Measurements from ENCODE around the gene ZFY.

The ZFY gene

DNA sequence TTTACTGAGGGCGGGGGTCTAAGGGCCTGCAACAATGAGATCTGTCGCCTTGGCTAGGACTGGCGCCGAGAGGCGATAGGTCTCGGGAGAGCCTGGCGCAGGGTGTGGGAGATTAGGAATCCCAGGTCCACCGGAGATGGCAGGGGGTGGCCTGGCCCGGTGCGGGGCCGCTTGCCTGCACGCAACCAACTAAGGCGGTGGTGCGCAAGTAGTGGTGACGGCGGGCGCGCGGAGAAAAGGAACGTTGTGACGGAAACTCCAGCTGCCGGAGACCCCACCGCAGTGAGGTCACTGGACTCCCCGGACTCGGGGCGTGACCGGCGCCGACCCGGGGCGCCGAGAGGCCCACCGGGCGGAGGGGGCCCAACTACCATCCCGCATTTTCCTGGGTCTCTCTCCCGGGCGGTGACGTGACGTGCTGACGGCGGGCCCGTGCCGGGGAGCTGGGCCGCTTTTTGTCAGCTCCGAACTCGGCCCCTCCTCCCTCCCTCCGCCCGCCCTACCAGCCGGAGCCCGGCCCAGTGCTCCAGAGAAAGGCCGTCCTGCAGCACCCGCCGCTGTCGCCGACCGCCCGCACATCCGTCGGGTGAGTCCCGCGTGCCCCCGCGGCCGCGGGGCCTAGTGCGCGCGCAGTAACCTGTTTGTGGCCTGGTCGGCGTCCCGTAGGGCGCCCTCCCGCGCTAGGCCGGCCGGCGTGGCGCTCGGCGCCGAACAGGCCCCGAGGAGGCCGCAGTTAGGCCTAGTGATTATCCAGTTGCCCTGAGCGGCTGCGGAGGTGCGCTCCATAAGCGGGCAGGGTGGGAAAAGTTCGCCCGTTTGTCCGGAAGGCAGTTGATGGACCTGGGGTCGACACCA lies at the start of gene ZFY:
TSS of gene ZFY (plus strand) at position 521 of the 855 bp plus-strand sequence. CDS start 18,556 bp downstream, outside the sequence.
- DNase-seq (ENCODE audit: low spot score): no peak

DNA sequence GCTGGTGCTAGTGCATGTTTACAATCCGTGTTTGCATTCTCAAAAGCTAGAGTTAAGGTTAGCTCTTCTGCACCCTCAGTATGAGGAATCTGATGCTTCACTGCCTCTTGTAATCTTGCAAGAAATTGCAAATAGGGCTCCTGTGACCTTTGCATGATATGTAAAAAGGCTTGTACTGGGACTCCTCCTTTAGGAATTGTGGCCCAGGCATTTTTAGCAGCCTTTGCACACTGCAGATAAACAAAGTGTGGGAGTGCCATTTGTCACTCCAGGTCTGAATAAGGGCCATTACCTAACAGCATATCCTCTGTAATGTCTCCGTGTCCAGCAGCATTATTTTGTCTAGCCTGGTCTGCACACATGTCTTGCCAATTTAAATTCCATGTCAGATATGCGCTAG lies 49.3 kb upstream of the ZFY start:
- DNase-seq (ENCODE audit: low spot score): no peak

DNA sequence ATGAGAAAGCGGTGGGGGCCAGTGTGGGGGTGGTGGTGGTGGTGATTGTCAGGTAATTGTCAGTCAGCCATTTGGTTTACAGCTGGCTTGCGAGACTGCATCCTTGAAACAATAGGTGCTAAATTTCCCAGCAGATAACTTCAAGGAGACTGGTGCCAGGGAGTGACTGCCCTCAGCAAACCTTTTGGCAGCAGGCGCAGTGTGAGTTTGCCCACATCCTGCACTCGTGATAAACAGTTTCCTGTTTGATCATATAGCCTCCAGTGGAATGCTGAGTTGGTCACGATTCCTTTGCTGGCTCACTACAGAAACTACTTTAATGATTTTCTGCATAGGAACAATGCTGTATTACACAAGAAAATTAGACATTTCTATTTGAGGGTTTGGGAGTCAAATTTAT lies 47.8 kb upstream of the ZFY start:
- DNase-seq (ENCODE audit: low spot score): no peak

DNA sequence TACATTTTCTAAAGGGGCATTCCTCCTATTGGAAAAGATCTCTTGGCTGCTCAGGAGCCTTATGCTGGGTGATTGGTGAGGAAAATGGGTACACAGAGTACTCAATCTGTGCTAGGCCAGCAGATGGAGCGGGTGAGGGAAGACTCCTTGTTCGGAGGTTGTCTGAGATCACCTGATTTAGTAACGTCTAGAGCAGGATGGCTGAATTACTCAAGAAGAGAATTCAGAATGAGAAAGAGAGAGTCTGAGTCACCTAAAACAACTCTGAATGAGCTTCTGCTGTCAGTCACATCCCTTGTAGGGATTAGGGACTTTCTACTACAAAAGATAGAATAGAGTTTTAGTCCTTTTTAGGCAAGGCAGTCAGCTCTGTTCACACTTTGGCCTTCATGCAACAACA lies 47.2 kb upstream of the ZFY start:
- DNase-seq (ENCODE audit: low spot score): no peak

DNA sequence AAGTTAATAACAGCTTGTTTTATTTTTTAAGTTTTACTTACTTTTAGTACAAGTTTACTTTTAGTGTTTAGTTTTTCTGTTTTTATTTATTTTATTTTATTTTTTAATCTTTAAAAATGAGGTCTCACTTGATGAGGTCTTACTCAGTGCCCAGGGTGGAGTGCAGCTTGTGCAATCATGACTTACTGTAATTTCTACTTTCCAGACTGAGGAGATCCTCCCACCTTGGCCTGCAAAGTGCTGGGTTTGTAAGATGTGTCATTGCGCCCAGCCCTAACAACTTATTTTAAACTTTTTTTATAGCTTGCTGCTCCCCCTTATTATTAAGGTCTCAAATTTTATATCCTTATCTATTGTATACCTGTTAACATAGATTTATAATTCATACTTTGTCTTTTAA lies 41.7 kb upstream of the ZFY start:
- DNase-seq (ENCODE audit: low spot score): no peak

DNA sequence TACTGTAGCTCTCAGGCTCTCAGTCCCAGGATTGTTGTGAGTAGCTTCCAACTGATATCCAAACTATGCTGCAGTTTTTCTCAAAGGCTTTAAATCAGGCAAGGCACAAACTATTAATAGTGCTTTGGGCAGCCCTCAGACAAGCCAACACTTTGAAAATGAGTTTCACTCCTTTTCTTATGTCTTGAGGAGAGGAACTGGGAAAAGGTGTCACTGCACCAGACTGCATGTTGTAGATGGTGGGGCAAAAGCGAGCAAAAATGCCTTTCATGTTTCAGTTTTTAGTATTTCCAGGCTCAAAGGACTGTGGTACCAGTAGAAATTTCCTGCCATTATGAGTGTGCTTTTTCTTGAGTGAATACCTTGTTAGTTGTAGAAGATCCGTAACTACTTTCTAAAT lies 39.1 kb upstream of the ZFY start:
- DNase-seq (ENCODE audit: low spot score): no peak

DNA sequence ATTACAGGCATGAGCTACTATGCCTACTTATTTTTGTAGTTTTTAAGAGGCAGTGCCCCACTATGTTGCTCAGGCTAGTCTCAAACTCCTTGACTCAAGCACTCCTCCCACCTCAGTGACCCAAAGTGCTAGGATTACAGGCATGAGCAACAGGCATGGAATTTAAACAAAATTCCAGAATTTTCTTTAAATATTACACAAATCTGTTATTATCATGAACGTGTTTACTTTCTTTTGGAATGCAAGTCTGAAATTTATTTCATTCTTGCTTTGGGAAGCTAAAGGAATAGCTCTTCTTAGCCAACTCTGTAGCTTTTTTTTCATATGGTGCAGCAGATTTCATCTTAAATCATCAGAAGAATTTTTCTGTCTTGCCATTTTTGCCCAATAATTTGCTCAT lies 27.8 kb upstream of the ZFY start:
- no peak for DNase-seq (ENCODE audit: low spot score)

DNA sequence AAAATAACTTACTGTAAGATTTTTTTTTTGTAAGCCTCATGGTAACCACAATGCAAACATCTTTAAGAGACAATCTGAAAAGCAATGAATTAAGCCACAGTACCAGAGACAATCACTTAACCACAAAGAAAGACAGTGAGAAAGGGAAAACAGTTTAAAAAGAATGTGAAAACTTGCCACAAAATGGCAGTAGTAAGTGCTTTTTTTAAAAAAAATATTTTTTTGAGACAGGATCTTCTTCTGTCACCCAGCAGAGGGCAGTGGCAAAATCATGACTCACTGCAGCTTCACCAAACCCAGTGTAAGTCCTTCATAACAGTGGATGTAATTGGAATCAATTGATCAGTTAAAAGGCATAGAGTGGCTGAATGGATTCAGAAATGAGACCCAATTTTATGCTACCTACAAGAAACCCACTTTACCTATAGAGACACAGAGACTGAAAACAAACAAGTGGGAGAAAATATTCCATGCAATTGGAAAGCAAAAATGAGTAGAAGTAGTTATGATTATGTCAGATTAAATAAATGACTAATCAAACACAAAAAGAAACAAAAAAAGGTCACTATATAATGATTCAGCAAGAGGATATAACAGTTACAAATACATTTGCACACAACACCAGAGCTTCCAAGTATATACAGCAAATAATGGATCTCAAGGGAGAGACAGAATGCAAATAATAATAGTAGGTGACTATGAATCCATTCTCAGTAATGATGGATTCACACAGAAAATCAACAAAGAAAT lies 21.9 kb upstream of the ZFY start:
- no peak for DNase-seq (ENCODE audit: low spot score)

DNA sequence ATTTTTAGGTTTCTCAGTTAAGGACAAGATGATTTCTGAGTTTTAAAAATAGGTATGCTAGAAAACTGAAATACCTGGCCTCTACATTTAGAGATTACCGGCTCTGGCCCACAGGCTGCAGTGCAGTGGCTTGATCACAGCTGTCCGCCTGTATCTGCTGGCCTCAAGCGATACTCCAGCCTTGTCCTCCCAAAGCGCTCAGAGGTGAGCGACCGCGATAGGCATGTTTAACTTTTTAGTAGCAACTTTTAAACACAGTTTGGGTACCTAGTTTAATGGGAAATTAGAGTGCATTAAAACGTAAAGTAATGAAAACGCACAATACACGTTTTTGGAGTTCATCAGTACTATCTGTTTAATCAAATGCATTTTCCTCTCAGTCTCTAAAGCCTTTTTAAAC lies 1.1 kb upstream of the ZFY start:
- no peak for DNase-seq (ENCODE audit: low spot score)

DNA sequence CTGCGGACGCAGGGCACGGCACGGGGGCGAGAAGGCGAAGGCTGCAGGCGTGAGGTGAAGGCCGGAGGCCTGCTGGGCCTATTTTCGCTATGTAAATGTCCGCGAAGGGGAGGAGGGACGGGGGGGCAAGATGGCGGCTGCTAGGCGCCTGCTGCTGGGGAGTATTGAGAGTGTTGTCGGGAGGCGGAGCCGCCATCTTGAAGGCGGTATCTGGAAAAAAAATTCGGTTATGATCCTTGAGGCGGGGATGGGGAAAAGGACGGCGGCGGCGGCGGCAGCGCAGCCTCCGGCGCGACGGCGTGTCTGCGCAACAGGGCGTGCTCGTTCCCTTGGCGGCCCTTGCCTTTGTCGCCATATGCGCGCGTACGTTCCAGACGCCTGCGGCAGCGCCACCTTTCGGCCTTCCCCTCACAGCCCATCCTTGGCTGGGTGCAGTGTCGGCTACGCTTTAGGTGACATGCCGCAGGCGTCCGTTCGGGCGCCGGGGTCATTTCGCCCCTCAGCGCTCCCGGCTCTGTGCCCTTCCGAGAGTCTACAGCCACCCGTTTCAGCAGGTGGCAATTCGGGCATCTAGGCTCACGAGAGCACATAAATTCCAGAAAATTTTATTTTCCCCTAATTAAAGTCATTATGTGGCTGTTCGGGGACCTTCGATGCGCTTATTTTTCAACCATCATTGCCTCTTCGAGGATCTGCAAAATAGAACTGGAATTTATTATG lies 695 bp downstream of the ZFY start:
- no peak for DNase-seq (ENCODE audit: low spot score)

DNA sequence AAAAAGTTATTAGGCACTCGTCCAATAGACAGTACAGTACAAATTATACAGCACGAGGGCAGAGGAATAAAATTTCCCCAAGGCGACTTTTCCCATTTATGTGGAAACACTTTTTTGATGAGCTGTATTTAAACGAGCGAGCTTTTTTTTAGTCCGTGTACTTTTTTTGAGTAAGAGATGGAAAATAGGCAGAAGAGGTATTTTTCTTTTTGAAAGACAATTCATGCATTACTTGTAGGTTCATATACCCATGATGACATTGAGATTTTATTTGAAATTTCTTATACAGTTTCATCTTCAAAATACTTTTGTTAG lies 1.2 kb downstream of the ZFY start:
- no peak for DNase-seq (ENCODE audit: low spot score)

DNA sequence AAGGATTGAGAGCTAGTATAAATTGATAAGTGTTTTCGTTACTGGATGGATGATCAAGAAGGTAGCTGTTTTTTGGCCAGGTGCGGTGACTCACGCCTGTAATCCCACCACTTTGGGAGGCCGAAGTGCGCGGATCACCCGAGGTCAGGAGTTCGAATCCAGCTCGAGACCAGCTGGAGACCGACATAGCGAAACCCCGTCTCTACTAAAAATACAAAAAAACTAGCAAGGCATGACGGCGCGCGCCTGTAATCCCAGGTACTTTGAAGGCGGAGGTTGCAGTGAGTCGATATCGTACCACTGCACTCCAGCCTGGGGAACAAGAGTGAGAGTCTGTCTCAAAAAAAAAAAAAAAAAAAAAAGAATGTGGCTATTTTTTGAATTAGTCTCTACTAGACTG lies 2.0 kb downstream of the ZFY start:
- no peak for DNase-seq (ENCODE audit: low spot score)

DNA sequence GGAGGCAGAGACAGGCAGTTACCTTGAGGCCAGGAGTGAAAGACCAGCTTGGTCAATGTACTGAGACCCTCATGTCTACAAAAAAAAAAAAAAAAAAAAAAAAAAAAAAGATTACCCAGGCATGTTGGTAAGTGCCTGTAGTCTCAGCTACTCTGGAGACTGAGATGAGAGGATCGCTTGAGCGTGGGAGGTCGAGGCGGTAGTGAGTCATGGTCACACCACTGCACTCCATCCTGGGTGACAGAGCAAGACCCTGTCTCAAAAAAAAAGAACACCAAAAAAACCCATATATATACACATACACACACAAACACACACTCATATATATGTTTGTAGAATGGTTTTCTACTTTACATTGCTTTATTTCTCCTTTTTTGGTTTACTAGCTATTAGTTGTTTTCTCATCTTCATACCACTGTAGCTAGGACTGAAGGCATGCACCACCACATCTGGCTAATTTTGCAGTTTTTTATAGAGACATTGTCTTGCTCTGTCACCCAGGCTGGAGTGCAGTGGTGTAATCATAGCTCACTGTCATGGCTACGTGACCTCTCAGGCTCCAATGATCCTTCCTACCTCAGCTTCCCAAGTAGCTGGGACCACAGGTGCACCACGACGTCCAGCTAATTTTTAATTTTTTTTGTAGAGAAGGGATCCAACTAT lies 14.5 kb downstream of the ZFY start:
- DNase-seq (ENCODE audit: low spot score): no peak

DNA sequence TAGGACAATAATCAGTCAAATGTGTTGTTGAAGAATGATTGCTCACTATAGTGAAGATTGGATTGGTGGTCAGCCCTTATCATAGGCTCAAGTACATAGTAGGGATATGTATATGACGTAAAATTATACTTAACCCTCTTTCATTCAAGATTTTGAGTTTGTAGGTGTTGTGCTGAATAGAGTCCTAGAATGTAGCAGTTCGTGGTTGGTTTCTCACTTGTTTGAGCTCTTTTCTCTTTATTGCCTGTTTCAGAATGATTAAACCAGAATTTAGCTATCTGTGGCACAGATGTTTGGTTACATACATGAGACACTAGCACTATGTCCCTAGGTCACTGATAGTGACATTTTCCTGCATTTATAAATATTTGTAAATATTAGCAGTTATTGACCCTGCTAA lies 15.5 kb downstream of the ZFY start:
- no peak for DNase-seq (ENCODE audit: low spot score)

DNA sequence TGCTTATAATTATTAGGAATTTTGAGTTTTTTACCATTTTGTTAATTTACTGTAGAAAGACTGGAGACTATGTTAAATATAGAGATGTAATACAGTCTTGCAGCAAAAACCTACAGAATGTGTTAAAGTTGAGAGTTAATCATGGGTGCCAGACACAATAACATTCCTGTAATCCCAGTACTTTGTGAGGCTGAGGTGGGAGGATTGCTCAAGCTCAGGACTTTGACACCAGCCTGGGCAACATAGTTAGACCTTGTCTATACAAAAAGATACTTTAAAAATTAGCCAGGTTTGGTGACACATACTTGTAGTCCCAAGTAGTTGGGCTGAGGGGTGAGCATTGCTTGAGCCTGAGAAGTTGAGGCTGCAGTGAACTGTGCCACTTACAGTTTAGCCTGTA lies 17.7 kb downstream of the ZFY start:
- DNase-seq (ENCODE audit: low spot score): no peak

DNA sequence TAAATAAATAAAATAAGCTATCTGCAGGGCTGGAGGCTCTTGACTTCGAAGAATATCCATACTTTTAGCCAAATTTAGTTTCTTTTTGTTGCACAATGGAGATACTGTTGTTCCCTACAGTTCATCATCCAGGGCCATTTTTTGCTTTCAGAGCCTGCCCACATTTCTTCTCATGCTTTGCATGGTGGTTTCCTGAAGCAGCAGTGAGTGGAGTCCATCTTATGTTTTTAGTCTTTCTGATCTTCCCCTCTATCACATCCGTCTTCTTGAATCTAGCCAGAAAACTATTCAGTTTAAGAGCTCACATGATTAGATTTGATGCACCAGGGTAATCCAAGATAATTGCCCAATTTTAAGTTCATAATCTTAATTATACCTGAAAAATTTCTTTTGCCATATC lies 19.6 kb downstream of the ZFY start:
- no peak for DNase-seq (ENCODE audit: low spot score)

DNA sequence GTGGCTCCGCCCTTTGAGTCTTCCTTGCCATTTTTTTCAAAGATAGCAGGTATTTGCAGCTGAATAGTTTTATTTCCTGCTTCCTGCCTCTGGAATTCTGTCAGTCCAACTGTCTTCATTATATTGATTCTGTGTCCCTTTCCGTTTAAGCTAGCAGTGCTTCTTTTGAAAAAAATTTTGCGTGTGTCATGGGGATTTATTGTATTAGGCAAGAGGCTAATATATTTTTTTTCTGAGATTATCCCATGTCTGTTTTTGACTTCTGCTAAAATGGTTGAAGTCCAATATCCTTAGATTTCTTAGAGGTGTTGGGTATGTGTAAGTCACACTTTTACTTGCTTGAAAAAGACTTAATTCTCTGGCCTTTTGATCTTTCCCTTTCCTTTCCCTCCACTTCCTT lies 20.4 kb downstream of the ZFY start:
- no peak for DNase-seq (ENCODE audit: low spot score)

DNA sequence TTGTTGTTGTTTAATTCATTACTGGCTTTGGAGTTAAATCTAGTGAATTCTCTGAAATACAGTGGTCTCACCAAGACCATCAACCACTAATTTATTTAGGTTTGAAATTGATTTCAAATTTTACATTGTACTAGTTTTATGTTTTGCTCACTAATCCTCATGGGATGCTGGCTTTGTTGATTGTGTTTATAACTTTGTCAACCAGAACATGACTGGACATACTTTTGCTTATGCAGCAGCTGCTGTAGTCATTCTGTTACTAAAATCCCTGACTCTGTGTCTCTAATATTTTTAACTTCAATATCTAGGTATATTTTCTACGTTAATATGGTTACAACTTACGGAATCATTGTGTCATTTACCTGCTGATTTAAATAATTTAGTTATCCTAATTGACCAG lies 26.9 kb downstream of the ZFY start:
- no peak for DNase-seq (ENCODE audit: low spot score)

DNA sequence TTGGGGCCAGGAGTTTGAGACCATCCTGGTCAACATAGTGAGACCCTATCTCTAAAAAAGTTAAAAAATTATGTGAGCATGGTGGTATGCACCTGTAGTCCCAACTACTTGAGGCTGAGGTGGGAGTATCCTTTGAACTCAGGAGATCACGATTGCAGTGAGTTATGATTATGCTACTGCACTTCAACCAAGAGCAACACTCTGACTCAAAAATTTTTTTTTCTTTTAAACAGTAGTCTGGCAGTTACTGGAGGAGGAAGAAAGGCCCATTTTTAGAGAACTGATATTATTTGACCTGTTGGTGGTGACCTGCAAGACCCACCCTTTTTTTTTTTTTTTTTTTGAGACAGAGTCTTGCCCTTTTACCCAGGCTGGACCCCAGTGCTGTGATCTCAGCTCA lies 29.6 kb downstream of the ZFY start:
- DNase-seq (ENCODE audit: low spot score): no peak

DNA sequence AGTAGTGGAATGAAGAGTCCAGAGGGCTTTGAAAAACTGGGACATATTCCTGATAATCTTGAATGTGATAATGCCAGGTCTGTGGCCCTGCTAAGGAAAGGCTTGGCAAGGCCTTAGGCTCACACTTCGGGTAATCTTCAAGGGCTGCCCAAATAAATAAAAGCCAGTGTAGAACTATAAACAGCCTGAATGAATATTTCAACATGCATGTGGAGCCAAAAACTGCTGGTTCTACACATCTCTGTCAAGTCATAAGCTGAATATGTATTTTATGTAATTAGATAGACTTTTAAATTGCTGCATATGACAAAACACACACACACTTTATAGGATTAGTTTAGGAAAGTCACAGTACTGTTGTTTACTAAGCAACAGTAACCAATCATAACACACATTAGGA lies 30.4 kb downstream of the ZFY start:
- no peak for DNase-seq (ENCODE audit: low spot score)

DNA sequence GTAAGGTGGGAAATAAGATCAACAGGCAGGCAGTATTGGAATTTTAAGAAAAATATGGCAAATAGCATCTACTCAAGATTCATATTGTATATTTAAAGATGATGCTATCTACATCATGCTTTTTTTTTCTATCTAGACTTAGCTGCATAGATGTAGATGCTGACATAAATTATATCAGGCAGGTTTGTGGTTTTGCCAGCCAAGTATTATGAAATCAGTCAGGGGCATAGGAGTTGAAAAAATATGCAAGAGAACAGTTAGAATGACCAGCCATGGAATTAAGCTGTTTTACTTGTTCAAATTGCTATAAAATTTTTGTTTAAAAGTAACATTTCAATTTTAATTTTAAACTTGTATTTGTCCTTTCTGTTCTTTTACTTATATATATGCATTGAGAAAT lies 34.4 kb downstream of the ZFY start:
- no peak for DNase-seq (ENCODE audit: low spot score)

DNA sequence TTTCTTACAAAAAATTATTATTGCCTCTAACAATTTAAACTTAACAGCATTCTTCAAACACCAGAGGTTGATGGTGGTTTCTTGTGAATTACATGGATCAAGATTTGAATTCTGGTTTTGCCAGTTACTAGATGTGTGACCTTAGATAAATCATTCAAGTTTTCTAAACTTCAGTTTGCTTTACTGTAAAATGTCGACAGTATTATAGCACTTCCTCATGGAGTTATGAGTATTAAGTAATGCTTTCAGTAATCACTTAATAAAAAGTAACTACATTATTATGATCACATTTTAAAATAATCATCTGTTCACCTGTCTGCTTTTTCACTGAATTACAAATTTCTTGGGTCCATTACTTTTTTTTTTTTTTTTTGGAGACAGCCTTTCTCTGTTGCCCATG lies 37.5 kb downstream of the ZFY start:
- no peak for DNase-seq (ENCODE audit: low spot score)
